GM23248 (cell line): ENCODE data around the gene ARTN. TPM values are rescaled to one million over a fixed set of nuclear protein-coding genes. Genes with fewer than 3 reads are reported as not detected.

Experiments
- DNase-seq: peaks from one replicate; pipeline ENCODE4 v3.0.0-alpha.2; 2015
- H2AFZ ChIP-seq: fragments of 200-600 bp; sonication (generic); 2 replicates; pipeline ENCODE4 v1.6.1; 2016; ENCODE audit warnings: antibody characterized with exemption
- H3F3A ChIP-seq: fragments of 200-600 bp; sonication (generic); 2 replicates; pipeline ENCODE4 v1.6.1; 2016; ENCODE audit warnings: mild to moderate bottlenecking, antibody characterized with exemption, mixed run types; ENCODE audit not compliant: insufficient read depth
- H3K27ac ChIP-seq: fragments of 200-600 bp; sonication (generic); 2 replicates; pipeline ENCODE4 v1.5.1; 2016; ENCODE audit warnings: mild to moderate bottlenecking
- H3K27me3 ChIP-seq: fragments of 200-600 bp; sonication (generic); replicated peaks from 2 replicates; pipeline ENCODE4 v1.6.1; 2016; ENCODE audit warnings: mild to moderate bottlenecking; ENCODE audit not compliant: insufficient read depth
- H3K36me3 ChIP-seq: fragments of 200-600 bp; sonication (generic); 2 replicates; pipeline ENCODE4 v1.6.1; 2016; ENCODE audit warnings: low read depth, mild to moderate bottlenecking
- H3K4me1 ChIP-seq: fragments of 200-600 bp; sonication (generic); 2 replicates; pipeline ENCODE4 v1.6.1; 2016; ENCODE audit warnings: mild to moderate bottlenecking; ENCODE audit not compliant: insufficient read depth
- H3K4me2 ChIP-seq: fragments of 200-600 bp; sonication (generic); one replicate; pipeline ENCODE4 v1.6.1; 2016; ENCODE audit warnings: mild to moderate bottlenecking; ENCODE audit not compliant: unreplicated experiment
- H3K4me3 ChIP-seq: fragments of 200-600 bp; sonication (generic); 2 replicates; pipeline ENCODE4 v1.5.1; 2016; ENCODE audit warnings: mild to moderate bottlenecking
- H3K79me2 ChIP-seq: fragments of 200-600 bp; sonication (generic); 2 replicates; pipeline ENCODE4 v1.6.1; 2016; ENCODE audit warnings: mild to moderate bottlenecking; ENCODE audit not compliant: insufficient read depth
- H3K9ac ChIP-seq: fragments of 200-600 bp; sonication (generic); 2 replicates; pipeline ENCODE4 v1.6.1; 2016; ENCODE audit warnings: mild to moderate bottlenecking
- H3K9me2 ChIP-seq: fragments of 200-600 bp; sonication (generic); 2 replicates; pipeline ENCODE4 v1.6.1; 2016; ENCODE audit warnings: mixed run types, mild to moderate bottlenecking, moderate library complexity; ENCODE audit not compliant: insufficient read depth
- H3K9me3 ChIP-seq: fragments of 200-600 bp; sonication (generic); one replicate; pipeline ENCODE4 v1.6.1; 2017; ENCODE audit warnings: low read depth
- H4K20me1 ChIP-seq: fragments of 200-600 bp; sonication (generic); 2 replicates; pipeline ENCODE4 v1.6.0; 2016; ENCODE audit not compliant: insufficient read depth
- EZH2 ChIP-seq: fragments of 200-600 bp; sonication (generic); IDR thresholded peaks from 2 replicates; pipeline ENCODE4 v1.6.1; 2018; ENCODE audit warnings: antibody characterized with exemption, mild to moderate bottlenecking; ENCODE audit not compliant: insufficient read depth, poor library complexity, severe bottlenecking
- EZH2phosphoT487 ChIP-seq: fragments of 200-600 bp; sonication (generic); IDR thresholded peaks from 2 replicates; pipeline ENCODE4 v1.6.1; 2018; ENCODE audit warnings: antibody characterized with exemption, moderate library complexity, mild to moderate bottlenecking, low read depth; ENCODE audit not compliant: insufficient read depth
- WGBS, 2 experiments: methylation state at CpG; one replicate each; pipeline ENCODE4 v1.1.6; 2015 to 2017; ENCODE audit warnings: low lambda C conversion rate in 2 of 2, low coverage in 1 of 2; ENCODE audit errors: missing lambda C conversion rate in 2 of 2; 5-methylcytosine and 5-hydroxymethylcytosine counted together
- in situ Hi-C: fragments of 300-500 bp; cut with MboI; formaldehyde crosslinking; loops from 2 replicates; pipeline ENCODE4 v1.15.0; 2020
- polyA plus RNA-seq: library from polyadenylated mRNA; unstranded; fragments of >200 nt; fragmentation: Nextera tagmentation; extraction: Ambion mirVana; gene quantifications from 2 replicates; pipeline ENCODE4 v1.2.1, GENCODE V29; 2016
- total RNA-seq: library from RNA; depleted of rRNA; stranded (reverse); fragments of >200 nt; shearing (Covaris generic); gene quantifications from 2 replicates; pipeline ENCODE4 v1.2.3, GENCODE V29; 2014

ARTN gene
- total and polyA plus RNA-seq, 2 experiments from 2014 or later, result 0.11 TPM; not detected in 1

- Histone ChIP-seq H3K27me3 (no peaks in the 10 kb centered on the region), H3K4me1 (no peaks in the 10 kb centered on the region), H2AFZ (no peak overlapping the region), H3K9me3 (no peaks in the 10 kb centered on the region), H3K36me3 (no peaks in the 10 kb centered on the region; the same call in 1 of the 2 replicates), H3K27ac (no peak overlapping the region), H3K9ac (no peak overlapping the region), H3K4me2 (no peak overlapping the region), H3F3A (no peaks in the 10 kb centered on the region), H3K4me3 (no peak overlapping the region), H4K20me1 (no peaks in the 10 kb centered on the region), H3K79me2 (no peaks in the 10 kb centered on the region), H3K9me2 (no peaks in the 10 kb centered on the region)
- no peak for DNase-seq
- TF ChIP-seq EZH2, result no peak
- in situ Hi-C loops, result no loop called here
- WGBS, 2 experiments, result 98 to 99% methylated on average over 4 of the region's 4 CpGs
Observed at GRCh38 chr1:43902058-43902831, 31.4 kb upstream of the ARTN start.

- no peaks in the 10 kb centered on the region for H3F3A ChIP-seq
- H3K27ac ChIP-seq, result no peak overlapping the region
- no peak overlapping the region for H3K9ac ChIP-seq
- no peaks in the 10 kb centered on the region for H3K9me2 ChIP-seq
- H3K27me3 ChIP-seq, result no peaks in the 10 kb centered on the region
- H3K4me1 ChIP-seq, result no peaks in the 10 kb centered on the region
- WGBS, 2 experiments, result 86% methylated on average over 7 of the region's 7 CpGs; no CpG with 5 or more reads in 1 of the 2 experiments
- no peaks in the 10 kb centered on the region for H4K20me1 ChIP-seq
- no peak for DNase-seq
- H3K4me3 ChIP-seq, result no peak overlapping the region
- no peaks in the 10 kb centered on the region for H3K79me2 ChIP-seq
- no peak overlapping the region for H3K4me2 ChIP-seq
- H3K9me3 ChIP-seq, result no peaks in the 10 kb centered on the region
- in situ Hi-C loops, result no loop called here
- TF ChIP-seq EZH2 (no peak), EZH2phosphoT487 (no peak)
- no peaks in the 10 kb centered on the region for H3K36me3 ChIP-seq
- no peak overlapping the region for H2AFZ ChIP-seq
Observed at GRCh38 chr1:43904660-43905551, 28.7 kb upstream of the ARTN start.

GRCh38 chr1:43908226-43908625 lies 25.4 kb upstream of the ARTN start:
- 96 to 100% methylated on average over 2 of the region's 2 CpGs for WGBS, 2 experiments
- no peak overlapping the region for H2AFZ ChIP-seq
- no peaks in the 10 kb centered on the region for H3K27me3 ChIP-seq
- H3F3A ChIP-seq, result no peaks in the 10 kb centered on the region
- H3K9me2 ChIP-seq, result no peaks in the 10 kb centered on the region
- H4K20me1 ChIP-seq, result no peaks in the 10 kb centered on the region
- no peaks in the 10 kb centered on the region for H3K9me3 ChIP-seq
- H3K4me2 ChIP-seq, result no peak overlapping the region
- in situ Hi-C loops, result no loop called here
- H3K36me3 ChIP-seq, result no peaks in the 10 kb centered on the region
- H3K79me2 ChIP-seq, result no peaks in the 10 kb centered on the region
- TF ChIP-seq EZH2phosphoT487 (no peak), EZH2 (no peak)
- H3K4me1 ChIP-seq, result peaks cover 14% of the 10 kb centered on the region
- H3K27ac ChIP-seq, result no peak overlapping the region
- no peak overlapping the region for H3K9ac ChIP-seq
- H3K4me3 ChIP-seq, result no peak overlapping the region
- DNase-seq, result no peak

GRCh38 chr1:43908858-43909257 lies 24.7 kb upstream of the ARTN start:
- no peaks in the 10 kb centered on the region for H3K27me3 ChIP-seq
- no peak for TF ChIP-seq EZH2phosphoT487
- H3K4me1 ChIP-seq, result peaks cover 14% of the 10 kb centered on the region
- H3K4me2 ChIP-seq, result no peak overlapping the region
- no peaks in the 10 kb centered on the region for H3K9me3 ChIP-seq
- no peaks in the 10 kb centered on the region for H3K9me2 ChIP-seq
- in situ Hi-C loops, result no loop called here
- H2AFZ ChIP-seq, result no peak overlapping the region
- no peak for DNase-seq
- no peak overlapping the region for H3K9ac ChIP-seq
- WGBS, 2 experiments, result 98 to 99% methylated on average over 5 of the region's 5 CpGs
- no peaks in the 10 kb centered on the region for H4K20me1 ChIP-seq
- no peaks in the 10 kb centered on the region for H3F3A ChIP-seq
- H3K4me3 ChIP-seq, result no peak overlapping the region
- no peaks in the 10 kb centered on the region for H3K36me3 ChIP-seq
- H3K79me2 ChIP-seq, result no peaks in the 10 kb centered on the region
- H3K27ac ChIP-seq, result no peak overlapping the region
